ENCODE data around the gene KCNK17.

Gene KCNK17

GRCh38 chr6:39300739-39301138 lies 13.5 kb downstream of the KCNK17 start:
- DNase-seq (ENCODE audit: low spot score) = no peak
- TF ChIP-seq, protein P1, sequence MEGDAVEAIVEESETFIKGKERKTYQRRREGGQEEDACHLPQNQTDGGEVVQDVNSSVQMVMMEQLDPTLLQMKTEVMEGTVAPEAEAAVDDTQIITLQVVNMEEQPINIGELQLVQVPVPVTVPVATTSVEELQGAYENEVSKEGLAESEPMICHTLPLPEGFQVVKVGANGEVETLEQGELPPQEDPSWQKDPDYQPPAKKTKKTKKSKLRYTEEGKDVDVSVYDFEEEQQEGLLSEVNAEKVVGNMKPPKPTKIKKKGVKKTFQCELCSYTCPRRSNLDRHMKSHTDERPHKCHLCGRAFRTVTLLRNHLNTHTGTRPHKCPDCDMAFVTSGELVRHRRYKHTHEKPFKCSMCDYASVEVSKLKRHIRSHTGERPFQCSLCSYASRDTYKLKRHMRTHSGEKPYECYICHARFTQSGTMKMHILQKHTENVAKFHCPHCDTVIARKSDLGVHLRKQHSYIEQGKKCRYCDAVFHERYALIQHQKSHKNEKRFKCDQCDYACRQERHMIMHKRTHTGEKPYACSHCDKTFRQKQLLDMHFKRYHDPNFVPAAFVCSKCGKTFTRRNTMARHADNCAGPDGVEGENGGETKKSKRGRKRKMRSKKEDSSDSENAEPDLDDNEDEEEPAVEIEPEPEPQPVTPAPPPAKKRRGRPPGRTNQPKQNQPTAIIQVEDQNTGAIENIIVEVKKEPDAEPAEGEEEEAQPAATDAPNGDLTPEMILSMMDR (IDR thresholded peaks at IDR 0.05; ENCODE audit: extremely low read depth, missing control alignments) = no peak

- DNase-seq (ENCODE audit: low spot score) = no peak
- TF ChIP-seq, protein P1 (IDR thresholded peaks at IDR 0.05; ENCODE audit: extremely low read depth, missing control alignments) = no peak
These were observed 16.2 kb downstream of the KCNK17 start for GRCh38 chr6:39298061-39298460.

- no peak for DNase-seq (ENCODE audit: low spot score)
- TF ChIP-seq, protein P1 (IDR thresholded peaks at IDR 0.05; ENCODE audit: extremely low read depth, missing control alignments) = no peak
These were observed 17.2 kb downstream of the KCNK17 start for GRCh38 chr6:39296745-39297640.

DNA sequence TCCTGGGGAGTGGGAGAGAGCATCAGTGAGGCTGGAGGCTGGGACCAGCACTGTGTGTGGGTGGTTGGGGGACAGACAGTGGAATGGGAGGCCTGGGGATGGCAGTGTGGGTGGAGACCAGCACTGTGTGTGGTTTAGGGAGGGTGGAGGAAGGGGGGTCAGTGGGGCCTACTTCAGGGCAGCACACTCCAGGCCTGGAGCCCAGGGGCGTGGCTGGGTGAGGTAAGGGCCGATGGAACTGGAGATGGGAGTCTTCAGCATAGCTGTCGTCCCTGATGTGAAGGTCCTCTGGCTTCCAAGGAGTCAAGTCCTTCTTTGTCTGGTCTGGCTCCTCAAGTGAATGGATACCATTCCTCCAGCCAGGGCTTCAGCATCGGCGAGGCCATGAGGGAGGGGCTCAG lies 18.6 kb downstream of the KCNK17 start:
- TF ChIP-seq, protein P1 (IDR thresholded peaks at IDR 0.05; ENCODE audit: extremely low read depth, missing control alignments) = no peak
- no peak for DNase-seq (ENCODE audit: low spot score)

DNA sequence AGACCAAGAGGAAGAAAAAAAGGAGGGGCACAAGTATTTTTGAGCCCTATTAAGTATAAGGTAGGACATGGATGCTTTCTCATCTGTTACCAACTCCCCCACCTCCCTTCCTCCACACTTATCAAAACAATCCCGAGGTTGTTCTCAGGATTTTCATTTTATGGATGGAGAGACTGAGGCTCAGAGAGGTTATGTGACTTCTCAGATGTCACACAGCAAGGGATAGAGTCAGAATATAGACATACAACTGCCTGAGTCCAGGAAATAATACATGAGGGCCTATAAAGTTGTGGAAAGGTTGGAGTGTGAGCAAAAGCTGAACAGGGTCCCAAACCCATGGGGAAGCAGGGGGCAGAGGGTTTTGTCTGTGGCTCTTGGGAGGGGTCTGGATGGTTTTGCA lies 19.3 kb downstream of the KCNK17 start:
- TF ChIP-seq, protein P1 (IDR thresholded peaks at IDR 0.05; ENCODE audit: extremely low read depth, missing control alignments) = no peak
- DNase-seq (ENCODE audit: low spot score) = no peak

DNA sequence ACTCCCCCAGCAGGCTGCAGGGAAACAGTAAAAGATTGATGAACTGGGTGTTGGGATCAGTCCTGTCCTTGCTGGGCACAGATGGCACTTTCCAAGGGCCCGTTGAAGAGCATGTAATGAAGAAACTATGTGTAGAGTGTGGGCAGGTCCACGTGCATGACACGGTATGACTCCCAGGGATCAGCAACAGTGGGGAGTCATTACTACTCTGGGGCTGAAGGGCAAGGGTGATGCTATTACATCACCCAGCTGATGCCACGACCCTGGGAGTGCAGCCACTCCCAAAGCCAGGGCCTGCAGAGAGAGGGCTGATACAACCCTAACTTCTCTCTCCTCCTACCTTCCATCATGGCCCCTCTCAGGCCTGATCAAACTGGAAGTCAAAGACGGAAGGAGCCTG lies 20.1 kb downstream of the KCNK17 start:
- no peak for DNase-seq (ENCODE audit: low spot score)
- TF ChIP-seq, protein P1 (IDR thresholded peaks at IDR 0.05; ENCODE audit: extremely low read depth, missing control alignments) = no peak

- TF ChIP-seq, protein P1 (IDR thresholded peaks at IDR 0.05; ENCODE audit: extremely low read depth, missing control alignments) = no peak
- no peak for DNase-seq (ENCODE audit: low spot score)
These were observed 21.6 kb downstream of the KCNK17 start for GRCh38 chr6:39292637-39293036.

All from GM20000 (cell line).